Measurements from ENCODE around the gene OSBPL6. TPM values are rescaled to one million over a fixed set of nuclear protein-coding genes. Genes with fewer than 3 reads are reported as not detected.
A peak's percentile ranks its signal among the peaks of the same experiment; 100 is the strongest.

OSBPL6 gene
- total and polyA plus RNA-seq, 10 of the 15 experiments (the other 5 are each of a cell fraction or from before 2014, with no cell fraction given) = 0.01 to 0.08 (median 0.03) TPM; not detected in 5

GRCh38 chr2:178404368-178404767 is 210.1 kb downstream of the OSBPL6 start (continued):
- TF ChIP-seq BHLHE40 (IDR thresholded peaks at IDR 0.05; ENCODE audit: borderline replicate concordance in 1 of 2, low read depth in 2 of 2, low read length in 1 of 2) (peak; percentile 71 to 85), CREM (IDR thresholded peaks at IDR 0.05; ENCODE audit: low read depth) (peak; percentile 95), NR2C1 (IDR thresholded peaks at IDR 0.05) (no peak), HSF1 (IDR thresholded peaks at IDR 0.05; ENCODE audit: low read depth, low read length) (no peak), BCLAF1 (IDR thresholded peaks at IDR 0.05) (no peak), TCF12 (IDR thresholded peaks at IDR 0.05; ENCODE audit: low read depth, low read length) (peak; percentile 100), ESRRA (IDR thresholded peaks at IDR 0.05; ENCODE audit: low read length) (no peak), ATF3 (IDR thresholded peaks at IDR 0.05; ENCODE audit: borderline replicate concordance, extremely low read depth, low read depth, low read length) (no peak), PRDM15 (CRISPR knock-in tag; IDR thresholded peaks at IDR 0.05) (no peak), RELA (IDR thresholded peaks at IDR 0.05; ENCODE audit: borderline replicate concordance, partially characterized antibody) (no peak), ZZZ3 (IDR thresholded peaks at IDR 0.05; ENCODE audit: control insufficient read depth, insufficient read length, low read depth) (no peak), ZBTB33 (IDR thresholded peaks at IDR 0.05) (no peak), KLF5 (IDR thresholded peaks at IDR 0.05; ENCODE audit: partially characterized antibody) (no peak)
